Sigmoid colon (tissue), 4 donors: Measurements from ENCODE around the gene SLC35F4.

ENCODE experiments used
- CTCF ChIP-seq, 4 experiments: fragments of 450-650 bp in 3 of 4; fragments of 200-600 bp in 1 of 4; IDR thresholded peaks; one replicate each; pipeline ENCODE4 v1.5.1; 2016 to 2019; ENCODE audit warnings: antibody characterized with exemption in 4 of 4, mild to moderate bottlenecking in 3 of 4, moderate library complexity in 2 of 4
- POLR2A ChIP-seq, 2 donors: fragments of 450-650 bp; IDR thresholded peaks; one replicate each; pipeline ENCODE4 v1.6.1; 2016; ENCODE audit warnings: antibody characterized with exemption in 2 of 2, mild to moderate bottlenecking in 2 of 2, moderate library complexity in 2 of 2
- POLR2AphosphoS5 ChIP-seq, 4 donors: sonication (generic); formaldehyde crosslinking; IDR thresholded peaks; one replicate each; pipeline ENCODE4 v1.6.1; 2017; ENCODE audit warnings: antibody characterized with exemption in 4 of 4

DNA sequence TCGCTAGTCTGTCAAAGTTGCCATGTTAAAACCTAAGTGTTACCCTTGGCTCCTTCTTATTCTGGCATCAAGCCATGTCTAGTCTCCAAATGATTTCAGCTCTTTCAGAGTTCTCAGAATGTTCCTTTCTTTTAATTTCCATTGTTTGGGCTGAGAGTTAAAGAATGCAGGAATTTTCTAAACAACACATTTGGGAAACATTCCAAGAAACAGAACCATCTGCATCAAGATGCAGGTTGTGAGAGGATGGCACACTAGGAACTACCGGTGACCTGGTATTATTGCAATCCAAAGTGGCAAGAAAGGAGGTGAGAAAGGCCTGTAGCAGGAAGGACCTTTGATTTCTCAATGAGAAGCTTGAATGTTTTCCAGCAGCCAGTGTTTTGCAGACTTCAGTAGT lies 30.1 kb downstream of the SLC35F4 start:
- TF ChIP-seq POLR2A (IDR thresholded peaks at IDR 0.05) (no peak), CTCF (IDR thresholded peaks at IDR 0.05) (no peak), POLR2AphosphoS5 (IDR thresholded peaks at IDR 0.05) (no peak)
